A549 (cell line): ENCODE results near the gene DTNA.

ENCODE experiments used
- BCL3 ChIP-seq: fragments of >200 bp; sonication (Bioruptor Twin); formaldehyde crosslinking; IDR thresholded peaks from 3 replicates; pipeline ENCODE4 v1.6.1; 2016
- E2F6 ChIP-seq: IDR thresholded peaks from 2 replicates; pipeline ENCODE4 v1.6.1; 2012; ENCODE audit warnings: low read depth, borderline replicate concordance
- SMC3 ChIP-seq: fragments of >200 bp; sonication (Bioruptor Twin); formaldehyde crosslinking; IDR thresholded peaks from 3 replicates; pipeline ENCODE4 v1.6.1; 2018; ENCODE audit warnings: inconsistent platforms

- TF ChIP-seq SMC3 (no peak), BCL3 (no peak), E2F6 (no peak)
These were observed 110.4 kb downstream of the DTNA start for GRCh38 chr18:34820360-34821065.
